Astrocyte (in vitro differentiated cells and primary cell): ENCODE measurements around the gene NTN4.

Experiments
- CTCF ChIP-seq: IDR thresholded peaks from 2 replicates; pipeline ENCODE4 v1.5.1; 2011; ENCODE audit warnings: low read depth, mild to moderate bottlenecking, inconsistent platforms, low read length, moderate library complexity; ENCODE audit not compliant: insufficient read depth
- EZH2 ChIP-seq: IDR thresholded peaks from 2 replicates; pipeline ENCODE4 v1.6.1; 2012; ENCODE audit warnings: mild to moderate bottlenecking, low read length, inconsistent platforms; ENCODE audit not compliant: insufficient read depth

- TF ChIP-seq CTCF (no peak), EZH2 (no peak)
These were observed 49.8 kb downstream of the NTN4 start for GRCh38 chr12:95740751-95741150.
